ENCODE measurements around the gene IQGAP1. TPM values are rescaled to one million over a fixed set of nuclear protein-coding genes. Genes with fewer than 3 reads are reported as not detected.
A peak's percentile ranks its signal among the peaks of the same experiment; 100 is the strongest.
"Not testable (repeated sequence)": the region's sequence is repeated elsewhere in the genome, so short reads cannot be mapped to it uniquely, and the experiment has no call there.

The IQGAP1 gene
- polyA plus RNA-seq, 6 donors from 2014 or later = 96.5 to 182 (median 158) TPM

- DNase-seq (no peak), ATAC-seq (ENCODE audit: low read depth in 2 of 2) (no peak)
- peaks cover 44 to 67% of the 10 kb centered on the region in 2 donors for H3K36me3 Mint-ChIP-seq
- H3K4me3 Mint-ChIP-seq = no peak overlapping the region
- H3K27ac Mint-ChIP-seq = peak overlapping the region in 2 of 6 donors; percentile 26 to 63
- no peaks in the 10 kb centered on the region for H3K27me3 Mint-ChIP-seq
- no peaks in the 10 kb centered on the region for H3K9me3 Mint-ChIP-seq
- H3K4me1 Mint-ChIP-seq = peaks cover 0 to 7% (median under 1%) of the 10 kb centered on the region in 3 donors
Measured at GRCh38 chr15:90493647-90494046, 105.6 kb downstream of the IQGAP1 start.

GRCh38 chr15:90495067-90495466 lies 107.0 kb downstream of the IQGAP1 start:
- no peak for DNase-seq
- H3K4me1 Mint-ChIP-seq = peaks cover 0 to 7% (median 0%) of the 10 kb centered on the region in 3 donors
- peak overlapping the region in 2 of 6 donors; percentile 44 to 47 for H3K27ac Mint-ChIP-seq
- peaks cover 50 to 64% of the 10 kb centered on the region in 2 donors for H3K36me3 Mint-ChIP-seq
- H3K4me3 Mint-ChIP-seq = no peak overlapping the region
- no peaks in the 10 kb centered on the region for H3K9me3 Mint-ChIP-seq
- no peaks in the 10 kb centered on the region for H3K27me3 Mint-ChIP-seq
- no peak for ATAC-seq (ENCODE audit: low read depth in 2 of 2)

- Mint-ChIP-seq H3K27me3 (no peaks in the 10 kb centered on the region), H3K36me3 (peaks cover 45 to 56% of the 10 kb centered on the region in 2 donors), H3K4me3 (no peak overlapping the region), H3K27ac (peak overlapping the region in 3 of 6 donors; percentile 21 to 91 (median 53)), H3K9me3 (no peaks in the 10 kb centered on the region), H3K4me1 (peaks cover 0 to 7% (median 0%) of the 10 kb centered on the region in 3 donors)
- DNase-seq = no peak
- ATAC-seq (ENCODE audit: low read depth in 2 of 2) = no peak
Measured at GRCh38 chr15:90496791-90497190, 108.7 kb downstream of the IQGAP1 start.

GRCh38 chr15:90497376-90497775 lies 109.3 kb downstream of the IQGAP1 start:
- H3K36me3 Mint-ChIP-seq = peaks cover 47 to 57% of the 10 kb centered on the region in 2 donors
- no peak overlapping the region for H3K27ac Mint-ChIP-seq
- ATAC-seq (ENCODE audit: low read depth in 2 of 2) = no peak
- no peaks in the 10 kb centered on the region for H3K27me3 Mint-ChIP-seq
- no peak overlapping the region for H3K4me3 Mint-ChIP-seq
- no peaks in the 10 kb centered on the region for H3K9me3 Mint-ChIP-seq
- H3K4me1 Mint-ChIP-seq = peaks cover 0 to 7% (median 0%) of the 10 kb centered on the region in 3 donors
- DNase-seq = no peak

GRCh38 chr15:90497912-90498311 lies 109.9 kb downstream of the IQGAP1 start:
- Mint-ChIP-seq H3K27ac (peak overlapping the region in 2 of 6 donors; percentile 44 to 56), H3K36me3 (peaks cover 42 to 57% of the 10 kb centered on the region in 2 donors), H3K9me3 (no peaks in the 10 kb centered on the region)

GRCh38 chr15:90500171-90500570 lies 112.1 kb downstream of the IQGAP1 start:
- DNase-seq (no peak), ATAC-seq (ENCODE audit: low read depth in 2 of 2) (no peak)
- Mint-ChIP-seq H3K27me3 (no peaks in the 10 kb centered on the region), H3K9me3 (no peaks in the 10 kb centered on the region), H3K4me1 (peaks cover 0 to 4% (median 0%) of the 10 kb centered on the region in 3 donors), H3K27ac (peak overlapping the region in 2 of 6 donors; percentile 23 to 70), H3K4me3 (no peak overlapping the region), H3K36me3 (peaks cover 25 to 44% of the 10 kb centered on the region in 2 donors)

More at GRCh38 chr15:90497912-90498311, 109.9 kb downstream of the IQGAP1 start:
- Mint-ChIP-seq H3K4me3 (no peak overlapping the region), H3K27me3 (no peaks in the 10 kb centered on the region), H3K4me1 (peaks cover 0 to 7% (median 0%) of the 10 kb centered on the region in 3 donors)
- DNase-seq (no peak), ATAC-seq (ENCODE audit: low read depth in 2 of 2) (no peak)

- H3K27ac Mint-ChIP-seq = no peak overlapping the region
- ATAC-seq (ENCODE audit: low read depth in 2 of 2) (no peak), DNase-seq (no peak)
- peaks cover 19 to 27% of the 10 kb centered on the region in 2 donors for H3K36me3 Mint-ChIP-seq
- peaks cover 0 to 4% (median 0%) of the 10 kb centered on the region in 3 donors for H3K4me1 Mint-ChIP-seq
- H3K4me3 Mint-ChIP-seq = no peak overlapping the region
- H3K9me3 Mint-ChIP-seq = no peaks in the 10 kb centered on the region
- H3K27me3 Mint-ChIP-seq = no peaks in the 10 kb centered on the region
Measured at GRCh38 chr15:90501898-90502297, 113.9 kb downstream of the IQGAP1 start.

GRCh38 chr15:90510781-90511180 lies 122.7 kb downstream of the IQGAP1 start:
- not testable (repeated sequence) for H3K9me3 Mint-ChIP-seq; DNase-seq; H3K4me1 Mint-ChIP-seq; ATAC-seq (ENCODE audit: low read depth in 2 of 2); H3K27me3 Mint-ChIP-seq; H3K36me3 Mint-ChIP-seq
- Mint-ChIP-seq H3K27ac (peak overlapping the region in 1 of 6 donors; percentile 49), H3K4me3 (peak overlapping the region in 1 of 8 donors; percentile 60)

- H3K27me3 Mint-ChIP-seq; H3K36me3 Mint-ChIP-seq; DNase-seq; ATAC-seq (ENCODE audit: low read depth in 2 of 2); H3K9me3 Mint-ChIP-seq; H3K27ac Mint-ChIP-seq: not testable (repeated sequence)
- Mint-ChIP-seq H3K4me1 (peaks cover 3 to 14% (median 5%) of the 10 kb centered on the region in 3 donors), H3K4me3 (peak overlapping the region in 1 of 8 donors; percentile 30)
Measured at GRCh38 chr15:90511211-90511618, 123.2 kb downstream of the IQGAP1 start.

GRCh38 chr15:90512276-90512675 lies 124.2 kb downstream of the IQGAP1 start:
- no peaks in the 10 kb centered on the region for H3K36me3 Mint-ChIP-seq
- ATAC-seq (ENCODE audit: low read depth in 2 of 2) = no peak
- H3K4me3 Mint-ChIP-seq = no peak overlapping the region
- no peaks in the 10 kb centered on the region for H3K27me3 Mint-ChIP-seq
- no peak overlapping the region for H3K27ac Mint-ChIP-seq
- no peak for DNase-seq
- peaks cover 0 to 3% (median 0%) of the 10 kb centered on the region in 7 donors for H3K9me3 Mint-ChIP-seq
- H3K4me1 Mint-ChIP-seq = peaks cover 4 to 23% (median 13%) of the 10 kb centered on the region in 3 donors

GRCh38 chr15:90512981-90513380 lies 124.9 kb downstream of the IQGAP1 start:
- Mint-ChIP-seq H3K27me3 (no peaks in the 10 kb centered on the region), H3K9me3 (peaks cover 0 to 3% (median 0%) of the 10 kb centered on the region in 7 donors), H3K36me3 (no peaks in the 10 kb centered on the region), H3K4me3 (no peak overlapping the region), H3K4me1 (peaks cover 4 to 23% (median 13%) of the 10 kb centered on the region in 3 donors), H3K27ac (peak overlapping the region in 1 of 6 donors; percentile 66)
- ATAC-seq (ENCODE audit: low read depth in 2 of 2) (no peak), DNase-seq (no peak)

GRCh38 chr15:90513448-90513847 lies 125.4 kb downstream of the IQGAP1 start:
- Mint-ChIP-seq H3K4me1 (peaks cover 4 to 23% (median 13%) of the 10 kb centered on the region in 3 donors), H3K27ac (peak overlapping the region in 1 of 6 donors; percentile 66), H3K27me3 (no peaks in the 10 kb centered on the region), H3K9me3 (peaks cover 0 to 3% (median 0%) of the 10 kb centered on the region in 7 donors), H3K36me3 (no peaks in the 10 kb centered on the region), H3K4me3 (no peak overlapping the region)
- ATAC-seq (ENCODE audit: low read depth in 2 of 2) (no peak), DNase-seq (no peak)

GRCh38 chr15:90513893-90514292 lies 125.9 kb downstream of the IQGAP1 start:
- H3K4me1 Mint-ChIP-seq = peaks cover 4 to 23% (median 13%) of the 10 kb centered on the region in 3 donors
- not testable (repeated sequence) for H3K27ac Mint-ChIP-seq; H3K36me3 Mint-ChIP-seq; DNase-seq; ATAC-seq (ENCODE audit: low read depth in 2 of 2); H3K4me3 Mint-ChIP-seq; H3K9me3 Mint-ChIP-seq; H3K27me3 Mint-ChIP-seq

GRCh38 chr15:90519688-90520087 lies 131.6 kb downstream of the IQGAP1 start:
- Mint-ChIP-seq H3K36me3 (no peaks in the 10 kb centered on the region), H3K4me3 (no peak overlapping the region), H3K27me3 (no peaks in the 10 kb centered on the region), H3K27ac (no peak overlapping the region), H3K9me3 (no peaks in the 10 kb centered on the region), H3K4me1 (peaks cover 8 to 33% (median 22%) of the 10 kb centered on the region in 3 donors)
- DNase-seq (no peak), ATAC-seq (ENCODE audit: low read depth in 2 of 2) (no peak)
